Sigmoid colon (tissue), 7 donors: ENCODE data around the gene SNX27. TPM values are rescaled to one million over a fixed set of nuclear protein-coding genes. Genes with fewer than 3 reads are reported as not detected.
"Not testable (repeated sequence)": the region's sequence is repeated elsewhere in the genome, so short reads cannot be mapped to it uniquely, and the experiment has no call there.

Source experiments
- DNase-seq: peaks from one replicate; pipeline ENCODE4 v3.0.0-alpha.2; 2019
- H3K27ac ChIP-seq, 4 donors: fragments of 200-600 bp; sonication (generic); one replicate each; pipeline ENCODE4 v1.5.1; 2016 to 2019; ENCODE audit warnings: mild to moderate bottlenecking in 1 of 4
- H3K27me3 ChIP-seq, 3 donors: fragments of 200-600 bp; sonication (generic); one replicate each; pipeline ENCODE4 v1.5.1; 2019; ENCODE audit warnings: mild to moderate bottlenecking in 1 of 3
- H3K36me3 ChIP-seq, 4 donors: fragments of 200-600 bp; sonication (generic); one replicate each; pipeline ENCODE4 v1.5.1; 2016 to 2019
- H3K4me1 ChIP-seq, 4 donors: fragments of 200-600 bp; sonication (generic); one replicate each; pipeline ENCODE4 v1.5.1; 2017 to 2019
- H3K4me3 ChIP-seq, 4 donors: fragments of 200-600 bp; sonication (generic); one replicate each; pipeline ENCODE4 v1.5.1; 2017 to 2019; ENCODE audit warnings: mild to moderate bottlenecking in 2 of 4, moderate library complexity in 1 of 4
- H3K9me3 ChIP-seq, 4 donors: fragments of 200-600 bp in 3 of 4; sonication (generic) in 3 of 4; one replicate each; pipeline versions ENCODE4 v1.5.1 to v1.6.1; 2013 to 2019
- EP300 ChIP-seq, 4 donors: sonication (generic); formaldehyde crosslinking; IDR thresholded peaks; one replicate each; pipeline ENCODE4 v1.6.1; 2017; ENCODE audit warnings: antibody characterized with exemption in 4 of 4
- POLR2A ChIP-seq, 2 donors: fragments of 450-650 bp; IDR thresholded peaks; one replicate each; pipeline ENCODE4 v1.6.1; 2016; ENCODE audit warnings: antibody characterized with exemption in 2 of 2, mild to moderate bottlenecking in 2 of 2, moderate library complexity in 2 of 2
- POLR2AphosphoS5 ChIP-seq, 4 donors: sonication (generic); formaldehyde crosslinking; IDR thresholded peaks; one replicate each; pipeline ENCODE4 v1.6.1; 2017; ENCODE audit warnings: antibody characterized with exemption in 4 of 4
- WGBS, 2 donors: extraction: QIAGEN DNeasy Blood & Tissue Kit; methylation state at CpG; one replicate each; pipeline ENCODE4 v1.1.7; 2013; 5-methylcytosine and 5-hydroxymethylcytosine counted together
- intact Hi-C: fragments of 100-400 bp; cut with DNase I; formaldehyde crosslinking; loops from one replicate; pipeline ENCODE4 v1.15.1; 2023
- polyA plus RNA-seq, 3 donors: library from polyadenylated mRNA; stranded (reverse); fragments of 200-250 nt; gene quantifications; one replicate each; pipeline ENCODE4 v1.2.3, GENCODE V29; 2013
- total RNA-seq, 4 donors: library from RNA; depleted of rRNA; stranded (reverse); fragments of >200 nt; gene quantifications; one replicate each; pipeline ENCODE4 v1.1.0, GENCODE V29; 2016
- TF ChIP-seq, protein P1 (sequence below), 4 experiments: fragments of 450-650 bp in 3 of 4; fragments of 200-600 bp in 1 of 4; IDR thresholded peaks; one replicate each; pipeline ENCODE4 v1.5.1; 2016 to 2019; ENCODE audit warnings: antibody characterized with exemption in 4 of 4, mild to moderate bottlenecking in 3 of 4, moderate library complexity in 2 of 4
- donor health status: healthy with polysubstance abuse.
- donor health status: Bipolar disorder and iron deficiency.
- donor health status: healthy.

The SNX27 gene
- total and polyA plus RNA-seq, 7 donors = 3.6 to 59.0 (median 49.0) TPM

- no peak for TF ChIP-seq POLR2A (IDR thresholded peaks at IDR 0.05)
- TF ChIP-seq POLR2AphosphoS5 (IDR thresholded peaks at IDR 0.05) = no peak
- no peak for TF ChIP-seq EP300 (IDR thresholded peaks at IDR 0.05)
- TF ChIP-seq, protein P1, sequence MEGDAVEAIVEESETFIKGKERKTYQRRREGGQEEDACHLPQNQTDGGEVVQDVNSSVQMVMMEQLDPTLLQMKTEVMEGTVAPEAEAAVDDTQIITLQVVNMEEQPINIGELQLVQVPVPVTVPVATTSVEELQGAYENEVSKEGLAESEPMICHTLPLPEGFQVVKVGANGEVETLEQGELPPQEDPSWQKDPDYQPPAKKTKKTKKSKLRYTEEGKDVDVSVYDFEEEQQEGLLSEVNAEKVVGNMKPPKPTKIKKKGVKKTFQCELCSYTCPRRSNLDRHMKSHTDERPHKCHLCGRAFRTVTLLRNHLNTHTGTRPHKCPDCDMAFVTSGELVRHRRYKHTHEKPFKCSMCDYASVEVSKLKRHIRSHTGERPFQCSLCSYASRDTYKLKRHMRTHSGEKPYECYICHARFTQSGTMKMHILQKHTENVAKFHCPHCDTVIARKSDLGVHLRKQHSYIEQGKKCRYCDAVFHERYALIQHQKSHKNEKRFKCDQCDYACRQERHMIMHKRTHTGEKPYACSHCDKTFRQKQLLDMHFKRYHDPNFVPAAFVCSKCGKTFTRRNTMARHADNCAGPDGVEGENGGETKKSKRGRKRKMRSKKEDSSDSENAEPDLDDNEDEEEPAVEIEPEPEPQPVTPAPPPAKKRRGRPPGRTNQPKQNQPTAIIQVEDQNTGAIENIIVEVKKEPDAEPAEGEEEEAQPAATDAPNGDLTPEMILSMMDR (IDR thresholded peaks at IDR 0.05) = no peak
- intact Hi-C loops = no loop called here
- H3K4me3 ChIP-seq = no peak overlapping the region
- no peaks in the 10 kb centered on the region for H3K36me3 ChIP-seq
- H3K27me3 ChIP-seq = no peaks in the 10 kb centered on the region
- peak overlapping the region in 3 of 4 donors; percentile 73 to 99 (median 97) for H3K27ac ChIP-seq
- peaks cover 0 to 84% (median 69%) of the 10 kb centered on the region in 4 donors for H3K4me1 ChIP-seq
- no peak for DNase-seq
- no peaks in the 10 kb centered on the region for H3K9me3 ChIP-seq
These were observed 6.6 kb downstream of the SNX27 start for GRCh38 chr1:151618470-151618869.

GRCh38 chr1:151618996-151619395 lies 7.1 kb downstream of the SNX27 start:
- H3K36me3 ChIP-seq, intact Hi-C loops, H3K9me3 ChIP-seq, DNase-seq, H3K4me3 ChIP-seq, H3K27me3 ChIP-seq: not testable (repeated sequence)
- WGBS, 2 donors = 78 to 88% methylated on average over 6 of the region's 6 CpGs
- Histone ChIP-seq H3K27ac (peak overlapping the region; percentile 73 to 99 (median 86)), H3K4me1 (peaks cover 0 to 79% (median 63%) of the 10 kb centered on the region in 4 donors)

DNA sequence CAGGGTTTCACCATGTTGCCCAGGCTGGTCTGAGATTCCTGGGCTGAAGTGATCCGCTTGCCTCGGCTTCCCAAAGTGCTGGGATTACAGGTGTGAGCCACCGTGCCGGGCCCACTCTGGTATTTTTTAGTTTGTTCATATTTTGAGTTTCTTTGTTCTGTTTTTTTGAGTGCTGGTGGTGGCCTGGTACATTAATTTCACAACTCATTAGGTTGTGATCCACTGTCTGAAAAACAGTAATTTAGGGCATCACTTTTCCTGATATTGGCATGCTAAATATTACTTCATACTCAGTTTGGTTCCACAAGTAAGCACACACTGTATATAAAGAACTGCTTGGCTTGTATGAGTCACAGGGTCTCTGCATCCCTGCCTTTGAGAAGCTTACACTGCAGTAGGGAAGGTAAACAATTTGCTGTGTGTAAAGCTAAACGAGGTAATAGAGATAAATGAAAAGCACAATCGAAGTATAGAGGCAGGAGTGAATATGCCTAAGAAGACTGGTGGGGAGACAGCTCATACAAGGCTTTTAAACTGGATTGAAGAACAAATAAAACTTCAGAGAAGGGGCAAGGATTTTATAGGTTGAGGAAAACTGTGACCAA lies 7.7 kb downstream of the SNX27 start:
- DNase-seq = no peak
- H3K9me3 ChIP-seq = no peaks in the 10 kb centered on the region
- peaks cover 0 to 73% (median 61%) of the 10 kb centered on the region in 4 donors for H3K4me1 ChIP-seq
- 60 to 78% methylated on average over 6 of the region's 6 CpGs for WGBS, 2 donors
- TF ChIP-seq POLR2AphosphoS5 (IDR thresholded peaks at IDR 0.05) (peak in 1 of 4 donors; percentile 10), EP300 (IDR thresholded peaks at IDR 0.05) (no peak), POLR2A (IDR thresholded peaks at IDR 0.05) (no peak)
- peak overlapping the region; percentile 73 to 99 (median 86) for H3K27ac ChIP-seq
- H3K4me3 ChIP-seq = no peak overlapping the region
- no peaks in the 10 kb centered on the region for H3K27me3 ChIP-seq
- H3K36me3 ChIP-seq = no peaks in the 10 kb centered on the region
- intact Hi-C loops = no loop called here

DNA sequence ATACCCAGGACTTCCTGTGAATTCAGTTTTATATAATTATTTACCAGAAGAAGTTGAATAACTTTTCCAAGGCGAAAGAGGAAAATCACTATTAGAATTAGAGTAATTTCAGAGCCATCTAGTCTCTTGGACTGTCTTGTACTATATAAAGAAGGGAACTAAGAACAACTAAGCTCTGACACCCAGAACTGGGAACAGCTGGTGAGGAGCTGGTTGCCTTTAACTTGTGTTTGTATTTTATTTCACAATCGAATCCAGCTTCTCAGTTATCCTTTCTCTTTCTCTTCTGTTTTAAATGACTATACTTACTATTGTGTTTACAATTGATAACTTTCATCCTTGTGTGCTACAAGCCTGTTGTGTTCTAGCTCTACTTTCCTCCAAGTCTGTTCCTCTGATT lies 8.4 kb downstream of the SNX27 start:
- H3K27me3 ChIP-seq = no peaks in the 10 kb centered on the region
- no peak overlapping the region for H3K4me3 ChIP-seq
- intact Hi-C loops = no loop called here
- 30 to 52% methylated on average over 2 of the region's 2 CpGs for WGBS, 2 donors
- no peaks in the 10 kb centered on the region for H3K9me3 ChIP-seq
- peaks cover 0 to 71% (median 58%) of the 10 kb centered on the region in 4 donors for H3K4me1 ChIP-seq
- H3K27ac ChIP-seq = peak overlapping the region; percentile 73 to 99 (median 86)
- TF ChIP-seq POLR2AphosphoS5 (IDR thresholded peaks at IDR 0.05) (peak in 2 of 4 donors; percentile 35 to 49), POLR2A (IDR thresholded peaks at IDR 0.05) (no peak)
- no peaks in the 10 kb centered on the region for H3K36me3 ChIP-seq
- DNase-seq = no peak

GRCh38 chr1:151621351-151621750 lies 9.5 kb downstream of the SNX27 start:
- no peak overlapping the region for H3K4me3 ChIP-seq
- H3K27me3 ChIP-seq = no peaks in the 10 kb centered on the region
- H3K4me1 ChIP-seq = peaks cover 0 to 66% (median 49%) of the 10 kb centered on the region in 4 donors
- H3K36me3 ChIP-seq = no peaks in the 10 kb centered on the region
- intact Hi-C loops = no loop called here
- TF ChIP-seq, protein P1 (IDR thresholded peaks at IDR 0.05) = no peak
- TF ChIP-seq POLR2AphosphoS5 (IDR thresholded peaks at IDR 0.05) (no peak), POLR2A (IDR thresholded peaks at IDR 0.05) (no peak), EP300 (IDR thresholded peaks at IDR 0.05) (no peak)
- WGBS, 2 donors = 64 to 73% methylated on average over 2 of the region's 2 CpGs
- no peak for DNase-seq
- H3K27ac ChIP-seq = peak overlapping the region; percentile 73 to 99 (median 86)
- H3K9me3 ChIP-seq = no peaks in the 10 kb centered on the region

- Histone ChIP-seq H3K27ac (peak overlapping the region in 1 of 4 donors; percentile 28), H3K4me3 (no peak overlapping the region), H3K27me3 (no peaks in the 10 kb centered on the region), H3K36me3 (no peaks in the 10 kb centered on the region), H3K4me1 (peaks cover 0 to 34% (median 33%) of the 10 kb centered on the region in 4 donors), H3K9me3 (no peaks in the 10 kb centered on the region)
- 77 to 90% methylated on average over 3 of the region's 3 CpGs for WGBS, 2 donors
- TF ChIP-seq POLR2AphosphoS5 (IDR thresholded peaks at IDR 0.05) = no peak
- no peak for TF ChIP-seq EP300 (IDR thresholded peaks at IDR 0.05)
- TF ChIP-seq, protein P1 (IDR thresholded peaks at IDR 0.05) = no peak
- no peak for TF ChIP-seq POLR2A (IDR thresholded peaks at IDR 0.05)
- intact Hi-C loops = no loop called here
- no peak for DNase-seq
These were observed 12.9 kb downstream of the SNX27 start for GRCh38 chr1:151624783-151625182.
